Skeletal muscle satellite cell (primary cell): ENCODE measurements around the gene ULK1.
"Not testable (repeated sequence)": the region's sequence is repeated elsewhere in the genome, so short reads cannot be mapped to it uniquely, and the experiment has no call there.

Source experiments
- H3K27me3 ChIP-seq: 2 replicates; pipeline ENCODE4 v1.7.0; 2013; ENCODE audit warnings: low read length; ENCODE audit not compliant: control insufficient read depth, insufficient read depth
- H3K36me3 ChIP-seq: 2 replicates; pipeline ENCODE4 v1.7.0; 2013; ENCODE audit warnings: mild to moderate bottlenecking, control low read depth, low read length; ENCODE audit not compliant: insufficient read depth
- H3K4me1 ChIP-seq: 2 replicates; pipeline ENCODE4 v1.7.0; 2013; ENCODE audit warnings: low read length; ENCODE audit not compliant: control insufficient read depth, insufficient read depth
- H3K4me2 ChIP-seq: 2 replicates; pipeline ENCODE4 v1.7.0; 2013; ENCODE audit warnings: mild to moderate bottlenecking, low read length
- H3K4me3 ChIP-seq: 2 replicates; pipeline ENCODE4 v1.7.0; 2013; ENCODE audit warnings: low read length
- H3K9ac ChIP-seq: 2 replicates; pipeline ENCODE4 v1.7.0; 2013; ENCODE audit warnings: mild to moderate bottlenecking, low read depth, low read length, moderate library complexity
- H3K9me3 ChIP-seq: replicated peaks from 2 replicates; pipeline ENCODE4 v1.7.0; 2013; ENCODE audit warnings: mild to moderate bottlenecking, control low read depth, low read length

ULK1 gene

GRCh38 chr12:131863711-131864396 is 30.6 kb upstream of the ULK1 start:
- H3K9ac ChIP-seq, result no peak overlapping the region
- H3K9me3 ChIP-seq, result no peaks in the 10 kb centered on the region
- no peak overlapping the region for H3K4me3 ChIP-seq
- peaks cover 32% of the 10 kb centered on the region for H3K4me1 ChIP-seq
- H3K4me2 ChIP-seq, result no peak overlapping the region
- H3K36me3 ChIP-seq, result no peaks in the 10 kb centered on the region
- H3K27me3 ChIP-seq, result no peaks in the 10 kb centered on the region

- peaks cover 32% of the 10 kb centered on the region for H3K4me1 ChIP-seq
- H3K36me3 ChIP-seq, result no peaks in the 10 kb centered on the region
- H3K27me3 ChIP-seq, result no peaks in the 10 kb centered on the region
- H3K9me3 ChIP-seq, result no peaks in the 10 kb centered on the region
- no peak overlapping the region for H3K9ac ChIP-seq
- no peak overlapping the region for H3K4me2 ChIP-seq
- no peak overlapping the region for H3K4me3 ChIP-seq
Measured at GRCh38 chr12:131864469-131864868, 30.0 kb upstream of the ULK1 start.

- H3K9ac ChIP-seq, result no peak overlapping the region
- H3K9me3 ChIP-seq, result no peaks in the 10 kb centered on the region
- H3K27me3 ChIP-seq, result no peaks in the 10 kb centered on the region
- peaks cover 37% of the 10 kb centered on the region for H3K4me1 ChIP-seq
- H3K4me3 ChIP-seq, result no peak overlapping the region
- H3K36me3 ChIP-seq, result no peaks in the 10 kb centered on the region
- H3K4me2 ChIP-seq, result no peak overlapping the region
Measured at GRCh38 chr12:131865180-131865875, 29.1 kb upstream of the ULK1 start.

- Histone ChIP-seq H3K9me3 (no peaks in the 10 kb centered on the region), H3K36me3 (no peaks in the 10 kb centered on the region), H3K27me3 (no peaks in the 10 kb centered on the region), H3K9ac (no peak overlapping the region), H3K4me3 (no peak overlapping the region), H3K4me2 (peak overlapping the region; percentile 18), H3K4me1 (peaks cover 40% of the 10 kb centered on the region)
Measured at GRCh38 chr12:131867471-131867870, 27.0 kb upstream of the ULK1 start.

DNA sequence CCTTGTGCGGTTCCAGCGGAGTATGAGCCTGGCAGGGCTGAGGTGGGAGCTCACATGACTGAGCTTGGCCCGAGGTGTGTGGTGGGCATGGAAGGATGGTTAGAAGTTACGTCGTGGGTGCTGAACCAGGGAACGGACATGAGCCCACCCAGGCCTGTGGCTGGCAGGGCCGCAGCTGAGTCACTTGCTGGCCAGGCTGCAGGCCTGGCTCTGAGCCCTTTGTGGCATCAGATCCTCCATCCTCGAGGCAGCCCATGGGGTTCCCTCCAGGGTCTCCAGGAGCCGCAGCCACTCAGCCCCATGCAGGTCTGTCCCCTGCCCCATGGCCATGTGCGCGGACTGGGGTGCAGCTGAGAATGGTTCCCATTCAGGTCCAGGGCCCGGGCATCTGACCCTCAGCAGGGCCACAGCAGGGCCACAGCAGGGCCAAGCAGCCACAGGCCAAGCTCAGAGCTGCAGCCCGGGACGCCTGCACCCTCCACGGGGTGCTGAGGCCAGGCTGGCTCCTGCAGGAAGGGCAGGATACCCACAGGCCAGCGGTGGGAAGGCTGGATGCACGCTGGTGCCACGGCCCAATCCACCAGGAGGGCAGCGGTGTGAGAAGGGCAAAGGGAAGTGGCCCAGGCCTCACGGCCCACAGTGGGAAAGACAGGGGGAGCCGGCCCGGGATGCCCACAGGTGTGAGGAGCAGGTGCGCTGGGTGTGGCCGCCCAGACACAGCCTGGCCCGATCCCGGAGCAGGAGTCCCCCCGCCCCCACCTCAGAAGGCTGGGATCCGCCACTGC is 26.3 kb upstream of the ULK1 start:
- H3K27me3 ChIP-seq, result no peaks in the 10 kb centered on the region
- no peaks in the 10 kb centered on the region for H3K9me3 ChIP-seq
- no peak overlapping the region for H3K4me3 ChIP-seq
- no peaks in the 10 kb centered on the region for H3K36me3 ChIP-seq
- no peak overlapping the region for H3K9ac ChIP-seq
- peak overlapping the region; percentile 18 for H3K4me2 ChIP-seq
- peaks cover 39% of the 10 kb centered on the region for H3K4me1 ChIP-seq

DNA sequence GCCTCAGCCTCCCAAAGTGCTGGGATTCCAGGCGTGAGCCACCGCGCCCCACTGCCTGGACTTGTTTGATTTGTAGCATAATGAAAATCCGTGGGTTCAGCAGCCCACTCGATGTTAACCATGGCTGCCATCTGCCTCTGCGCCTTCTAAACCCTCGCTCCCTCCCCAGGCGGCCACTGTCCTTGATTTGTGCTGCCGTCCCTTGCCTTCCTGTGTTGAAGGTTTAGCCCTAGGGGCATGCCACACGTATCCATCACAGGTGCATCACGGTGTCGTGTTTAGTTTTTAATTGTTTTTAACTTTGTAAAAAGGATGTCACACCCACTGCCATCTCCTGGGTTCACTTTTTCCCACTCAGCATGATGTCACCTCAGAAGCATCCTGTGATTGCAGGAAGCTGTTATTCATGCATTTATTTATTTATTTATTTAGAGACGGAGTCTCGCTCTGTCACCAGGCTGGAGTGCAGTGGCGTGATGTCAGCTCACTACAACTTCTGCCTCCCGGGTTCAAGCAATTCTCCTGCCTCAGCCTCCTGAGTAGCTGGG is 24.5 kb upstream of the ULK1 start:
- no peak overlapping the region for H3K4me3 ChIP-seq
- peaks cover 32% of the 10 kb centered on the region for H3K4me1 ChIP-seq

DNA sequence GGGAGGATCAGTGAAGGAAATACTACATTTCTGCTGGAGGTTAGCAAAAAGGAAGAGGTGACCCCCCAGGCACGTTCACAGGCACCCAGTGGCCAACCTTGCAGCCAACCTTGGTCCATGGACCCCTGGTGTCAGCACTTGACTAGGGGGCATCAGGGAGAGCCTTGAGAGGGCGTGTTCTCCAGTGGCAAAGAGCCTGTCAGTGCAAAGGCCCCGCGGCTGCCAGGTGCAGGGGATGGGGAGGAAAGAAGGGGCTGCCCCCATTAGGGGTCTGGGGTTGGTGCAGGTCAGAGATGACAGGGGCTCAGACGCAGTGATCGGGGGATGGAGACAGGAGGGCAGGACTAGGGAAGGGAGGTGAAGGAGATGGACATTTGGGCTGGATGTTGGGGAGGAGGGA is 22.7 kb upstream of the ULK1 start:
- H3K9me3 ChIP-seq, result no peaks in the 10 kb centered on the region
- H3K9ac ChIP-seq, result peak overlapping the region; percentile 3
- no peaks in the 10 kb centered on the region for H3K27me3 ChIP-seq
- H3K4me1 ChIP-seq, result peaks cover 32% of the 10 kb centered on the region
- H3K36me3 ChIP-seq, result no peaks in the 10 kb centered on the region
- peak overlapping the region; percentile 56 for H3K4me2 ChIP-seq
- no peak overlapping the region for H3K4me3 ChIP-seq

More for the DNA sequence above, 24.5 kb upstream of the ULK1 start:
- Histone ChIP-seq H3K9me3 (no peaks in the 10 kb centered on the region), H3K9ac (no peak overlapping the region), H3K36me3 (no peaks in the 10 kb centered on the region), H3K4me2 (peak overlapping the region; percentile 43), H3K27me3 (no peaks in the 10 kb centered on the region)

- Histone ChIP-seq H3K4me1 (peaks cover 31% of the 10 kb centered on the region), H3K4me3 (no peak overlapping the region), H3K36me3 (no peaks in the 10 kb centered on the region), H3K27me3 (no peaks in the 10 kb centered on the region), H3K9ac (peak overlapping the region; percentile 3), H3K4me2 (peak overlapping the region; percentile 56), H3K9me3 (no peaks in the 10 kb centered on the region)
Measured at GRCh38 chr12:131872154-131873051, 22.0 kb upstream of the ULK1 start.

GRCh38 chr12:131873293-131873692 is 21.1 kb upstream of the ULK1 start:
- H3K36me3 ChIP-seq, result no peaks in the 10 kb centered on the region
- H3K9ac ChIP-seq, result no peak overlapping the region
- H3K4me3 ChIP-seq, result no peak overlapping the region
- no peak overlapping the region for H3K4me2 ChIP-seq
- no peaks in the 10 kb centered on the region for H3K27me3 ChIP-seq
- peaks cover 23% of the 10 kb centered on the region for H3K4me1 ChIP-seq
- H3K9me3 ChIP-seq, result no peaks in the 10 kb centered on the region

- H3K9ac ChIP-seq, H3K27me3 ChIP-seq, H3K9me3 ChIP-seq, H3K4me2 ChIP-seq, H3K36me3 ChIP-seq, H3K4me3 ChIP-seq: not testable (repeated sequence)
- H3K4me1 ChIP-seq, result peaks cover 18% of the 10 kb centered on the region
Measured at GRCh38 chr12:131874972-131875371, 19.4 kb upstream of the ULK1 start.

DNA sequence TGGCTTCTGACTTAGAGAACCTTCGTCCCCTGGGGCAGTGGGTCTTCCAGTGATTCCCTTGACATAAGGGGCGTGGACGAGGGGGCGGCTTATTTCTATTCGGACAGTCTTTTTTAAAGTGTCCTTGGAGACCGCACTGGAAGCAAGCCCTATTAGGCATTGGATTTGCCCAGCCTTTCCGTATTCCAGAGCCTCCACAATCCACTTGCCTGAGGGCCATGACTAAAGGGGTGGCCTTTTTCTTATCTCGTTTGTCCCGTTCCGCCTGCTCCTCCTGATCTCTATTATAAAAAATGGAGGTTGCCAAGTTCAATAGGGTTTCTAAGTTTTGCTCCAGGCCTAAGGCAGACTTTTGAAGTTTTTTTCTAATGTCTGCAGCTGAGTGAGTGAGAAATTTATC is 17.2 kb upstream of the ULK1 start:
- H3K36me3 ChIP-seq, H3K9ac ChIP-seq, H3K4me1 ChIP-seq, H3K9me3 ChIP-seq, H3K4me2 ChIP-seq, H3K4me3 ChIP-seq, H3K27me3 ChIP-seq: not testable (repeated sequence)
